BJ (cell line): ENCODE measurements around the gene ETV6. TPM values are rescaled to one million over a fixed set of nuclear protein-coding genes. Genes with fewer than 3 reads are reported as not detected.

Experiments
- CTCF ChIA-PET: fragments of 350-600 bp; formaldehyde crosslinking; extraction: SDS; loops from one replicate; lab custom pipeline; 2021; ENCODE audit warnings: antibody characterized with exemption, inconsistent platforms; lab: Yijun Ruan, JAX
- POLR2A ChIA-PET: fragments of 300-600 bp; sonication (Branson Sonifier 250); formaldehyde crosslinking; extraction: SDS; loops from one replicate; lab custom pipeline; 2021; ENCODE audit warnings: antibody characterized with exemption; lab: Charles Lee
- DNase-seq: peaks from one replicate; pipeline ENCODE4 v3.0.0-alpha.2; 2011; ENCODE audit warnings: low read depth
- H3K27me3 ChIP-seq: 2 replicates; pipeline ENCODE4 v1.6.0; 2011; ENCODE audit warnings: low read length; ENCODE audit not compliant: control insufficient read depth, insufficient read depth
- H3K36me3 ChIP-seq: 2 replicates; pipeline ENCODE4 v1.5.1; 2011; ENCODE audit warnings: low read length; ENCODE audit not compliant: control insufficient read depth, insufficient read depth
- H3K4me3 ChIP-seq: 2 replicates; pipeline ENCODE4 v1.5.1; 2011; ENCODE audit warnings: low read depth, mild to moderate bottlenecking, control low read depth, low read length
- polyA plus RNA-seq: library from polyadenylated mRNA; depleted of rRNA; stranded (reverse); fragments of >200 nt; gene quantifications from 2 replicates; pipeline ENCODE4 v1.2.3, GENCODE V29; 2011
- TF ChIP-seq, protein P1 (sequence below): IDR thresholded peaks from 2 replicates; pipeline ENCODE4 v1.5.1; 2011; ENCODE audit warnings: low read depth, mild to moderate bottlenecking, control low read depth, inconsistent platforms, low read length, moderate library complexity; ENCODE audit not compliant: insufficient read depth

ETV6 gene
- polyA plus RNA-seq, 1 experiment: 10.7 TPM

DNA sequence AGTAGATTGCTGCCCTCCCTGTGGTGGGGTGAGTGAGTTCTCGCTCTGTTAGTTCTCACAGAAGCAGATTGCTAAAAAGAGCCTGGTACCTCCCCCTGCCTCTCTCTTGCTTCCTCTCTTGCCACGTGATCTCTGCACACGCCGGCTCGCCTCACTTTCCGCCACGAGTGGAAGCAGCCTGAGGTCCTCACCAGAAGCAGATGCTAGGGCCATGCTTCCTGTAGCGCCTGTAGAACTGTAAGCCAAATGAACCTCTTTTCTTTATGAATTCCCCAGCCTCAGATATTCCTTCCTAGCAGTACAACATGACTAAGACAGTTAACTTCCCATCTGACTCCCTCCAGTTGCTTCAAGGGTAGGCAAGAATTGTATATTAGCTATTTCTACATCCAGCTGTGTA, 76.2 kb downstream of the ETV6 start:
- Histone ChIP-seq H3K4me3 (no peak overlapping the region), H3K36me3 (no peaks in the 10 kb centered on the region), H3K27me3 (no peaks in the 10 kb centered on the region)
- ChIA-PET CTCF (interaction anchor here (1.5 to 2.3 kb wide), 2 partner anchors 9 to 307 kb away, joined by 3 to 6 read pairs; no protein-coding TSS in a partner anchor), POLR2A (no interaction called here)
- DNase-seq: no peak
- TF ChIP-seq, protein P1, sequence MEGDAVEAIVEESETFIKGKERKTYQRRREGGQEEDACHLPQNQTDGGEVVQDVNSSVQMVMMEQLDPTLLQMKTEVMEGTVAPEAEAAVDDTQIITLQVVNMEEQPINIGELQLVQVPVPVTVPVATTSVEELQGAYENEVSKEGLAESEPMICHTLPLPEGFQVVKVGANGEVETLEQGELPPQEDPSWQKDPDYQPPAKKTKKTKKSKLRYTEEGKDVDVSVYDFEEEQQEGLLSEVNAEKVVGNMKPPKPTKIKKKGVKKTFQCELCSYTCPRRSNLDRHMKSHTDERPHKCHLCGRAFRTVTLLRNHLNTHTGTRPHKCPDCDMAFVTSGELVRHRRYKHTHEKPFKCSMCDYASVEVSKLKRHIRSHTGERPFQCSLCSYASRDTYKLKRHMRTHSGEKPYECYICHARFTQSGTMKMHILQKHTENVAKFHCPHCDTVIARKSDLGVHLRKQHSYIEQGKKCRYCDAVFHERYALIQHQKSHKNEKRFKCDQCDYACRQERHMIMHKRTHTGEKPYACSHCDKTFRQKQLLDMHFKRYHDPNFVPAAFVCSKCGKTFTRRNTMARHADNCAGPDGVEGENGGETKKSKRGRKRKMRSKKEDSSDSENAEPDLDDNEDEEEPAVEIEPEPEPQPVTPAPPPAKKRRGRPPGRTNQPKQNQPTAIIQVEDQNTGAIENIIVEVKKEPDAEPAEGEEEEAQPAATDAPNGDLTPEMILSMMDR: no peak

DNA sequence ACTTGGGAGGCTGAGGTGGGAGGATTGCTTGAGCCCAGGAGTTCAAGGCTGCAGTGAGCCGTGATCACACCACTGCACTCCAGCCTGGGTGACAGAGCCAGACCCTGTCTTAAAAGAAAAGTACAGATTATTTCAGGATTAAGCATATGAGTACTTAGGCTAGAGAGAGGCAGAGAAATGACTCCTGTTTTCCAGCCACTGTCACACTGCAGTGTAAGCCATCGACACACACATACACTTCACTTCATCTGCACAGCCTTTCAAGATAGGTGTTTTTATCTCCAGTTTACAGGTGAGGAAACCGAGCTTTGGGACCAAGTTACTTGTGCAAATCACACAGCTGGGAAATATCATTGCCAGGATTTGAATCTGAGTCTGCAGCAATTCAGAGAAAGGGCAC, 77.2 kb downstream of the ETV6 start:
- ChIA-PET POLR2A (no interaction called here), CTCF (interaction anchor here (1.0 to 2.3 kb wide), 3 partner anchors 8 to 306 kb away, joined by 3 to 6 read pairs (median 4); no protein-coding TSS in a partner anchor)
- Histone ChIP-seq H3K36me3 (no peaks in the 10 kb centered on the region), H3K27me3 (no peaks in the 10 kb centered on the region), H3K4me3 (no peak overlapping the region)
- TF ChIP-seq, protein P1: no peak
- no peak for DNase-seq

DNA sequence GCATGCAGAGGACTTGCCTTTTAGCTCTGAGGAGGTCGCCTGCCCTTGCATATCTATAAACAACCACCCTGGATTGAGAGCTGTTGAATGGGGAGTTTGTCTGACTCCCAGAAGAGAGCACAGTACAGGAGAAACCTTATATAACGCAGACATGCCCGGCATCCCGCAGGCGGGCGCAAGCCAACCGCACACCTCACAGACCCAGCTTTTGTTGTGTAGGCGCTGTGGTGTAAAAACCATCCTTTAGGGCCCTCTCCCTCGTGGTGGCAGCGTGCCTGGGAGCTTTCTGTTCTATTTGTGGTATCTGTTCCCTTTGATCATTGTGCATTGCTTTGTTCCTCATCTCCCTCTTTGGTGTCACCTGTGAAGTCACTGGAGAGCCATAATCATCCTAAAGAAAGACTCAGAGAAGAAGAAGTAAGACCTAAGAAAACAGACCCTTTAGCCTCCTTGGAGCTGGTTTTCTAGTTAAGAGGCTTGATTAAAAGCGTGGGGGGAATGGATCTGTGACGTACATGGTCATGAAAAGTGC, 77.7 kb downstream of the ETV6 start:
- Histone ChIP-seq H3K27me3 (no peaks in the 10 kb centered on the region), H3K4me3 (no peak overlapping the region), H3K36me3 (no peaks in the 10 kb centered on the region)
- TF ChIP-seq, protein P1: no peak
- CTCF ChIA-PET: interaction anchor here (1.0 to 2.3 kb wide), 2 partner anchors 14 to 306 kb away, joined by 4 to 6 read pairs; no protein-coding TSS in a partner anchor
- POLR2A ChIA-PET: no interaction called here
- no peak for DNase-seq

DNA sequence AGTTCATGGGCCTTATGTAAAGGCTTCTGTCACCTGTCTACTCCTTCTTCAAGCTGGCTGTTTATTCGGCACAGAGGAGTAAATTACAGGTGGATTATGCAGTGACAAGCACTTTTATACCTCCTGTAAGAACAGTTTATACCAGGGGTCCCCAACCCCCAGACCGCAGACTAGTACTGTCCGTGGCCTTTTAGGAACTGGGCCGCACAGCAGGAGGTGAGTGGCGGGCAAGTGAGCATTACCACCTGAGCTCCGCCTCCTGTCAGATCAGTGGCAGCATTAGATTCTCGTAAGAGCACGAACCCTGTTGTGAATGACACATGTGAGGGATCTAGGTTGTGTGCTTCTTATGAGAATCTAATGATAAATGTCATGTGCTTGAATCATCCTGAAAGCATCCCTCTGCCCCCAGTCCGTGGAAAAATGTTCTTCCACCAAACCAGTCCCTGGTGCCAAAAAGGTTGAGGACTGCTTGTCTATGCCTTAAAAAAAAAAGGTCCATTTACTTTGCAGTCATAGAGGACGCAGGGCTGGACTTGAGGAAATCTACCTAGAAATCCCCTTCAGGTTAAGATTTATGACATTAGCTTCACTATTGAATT, 78.8 kb downstream of the ETV6 start:
- no peaks in the 10 kb centered on the region; the same call in 1 of the 2 replicates for H3K36me3 ChIP-seq
- TF ChIP-seq, protein P1: no peak
- no peak overlapping the region for H3K4me3 ChIP-seq
- DNase-seq: no peak
- CTCF ChIA-PET: interaction anchor here (1.1 kb wide), 1 partner anchor 20 kb away, joined by 3 read pairs; no protein-coding TSS in a partner anchor
- no peaks in the 10 kb centered on the region for H3K27me3 ChIP-seq
- POLR2A ChIA-PET: no interaction called here

DNA sequence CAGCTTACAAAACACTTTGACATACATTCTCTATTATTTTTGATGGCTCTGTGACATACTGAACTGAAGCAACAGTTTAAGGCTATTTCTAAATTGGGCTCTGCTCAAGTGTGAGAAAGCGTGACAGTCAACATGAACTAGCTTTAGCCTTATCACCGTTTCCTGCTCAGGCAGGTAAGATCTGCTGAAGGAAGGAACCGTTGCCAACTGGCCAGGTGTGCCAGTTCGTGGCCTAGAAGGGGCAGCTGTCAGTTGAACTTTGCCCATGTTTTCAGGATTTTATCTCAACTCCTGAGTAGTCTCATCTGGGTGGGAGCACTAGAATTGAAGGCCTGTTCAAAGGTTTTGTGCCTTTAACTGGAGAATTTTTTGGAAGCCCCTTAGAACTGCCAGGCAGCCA, 79.5 kb downstream of the ETV6 start:
- Histone ChIP-seq H3K27me3 (no peaks in the 10 kb centered on the region), H3K36me3 (no peaks in the 10 kb centered on the region; the same call in none of the 2 replicates), H3K4me3 (no peak overlapping the region)
- POLR2A ChIA-PET: no interaction called here
- CTCF ChIA-PET: interaction anchor here (1.1 kb wide), 1 partner anchor 20 kb away, joined by 3 read pairs; no protein-coding TSS in a partner anchor
- TF ChIP-seq, protein P1: no peak
- no peak for DNase-seq
